Nephron progenitor cell (in vitro differentiated cells): ENCODE measurements around the gene BUB3.

Experiments used
- DNase-seq: peaks from one replicate; pipeline ENCODE4 v3.0.0; 2021
- H3K27ac Mint-ChIP-seq: 2 replicates; pipeline ENCODE4 v1.8.0; 2021; ENCODE audit warnings: mild to moderate bottlenecking, moderate library complexity, mixed read lengths
- H3K27me3 Mint-ChIP-seq: 2 replicates; pipeline ENCODE4 v1.8.0; 2021; ENCODE audit warnings: mild to moderate bottlenecking, low read depth, mixed read lengths; ENCODE audit not compliant: poor library complexity
- H3K36me3 Mint-ChIP-seq: 2 replicates; pipeline ENCODE4 v1.8.0; 2021; ENCODE audit warnings: low read depth, mixed read lengths
- H3K4me1 Mint-ChIP-seq: 2 replicates; pipeline ENCODE4 v1.8.0; 2021; ENCODE audit warnings: mixed read lengths
- H3K4me3 Mint-ChIP-seq: 2 replicates; pipeline ENCODE4 v1.8.0; 2021; ENCODE audit warnings: mild to moderate bottlenecking, moderate library complexity, mixed read lengths
- H3K9me3 Mint-ChIP-seq: 2 replicates; pipeline ENCODE4 v1.8.0; 2021; ENCODE audit warnings: mild to moderate bottlenecking, moderate library complexity, mixed read lengths
- CTCF ChIP-seq: fragments of 200-600 bp; sonication (generic); IDR thresholded peaks from 2 replicates; pipeline ENCODE4 v1.5.0; 2021; ENCODE audit warnings: antibody characterized with exemption

BUB3 gene

GRCh38 chr10:123204127-123204461 is 49.9 kb downstream of the BUB3 start:
- Mint-ChIP-seq H3K9me3 (peaks cover 19% of the 10 kb centered on the region), H3K27me3 (peaks cover 2% of the 10 kb centered on the region), H3K4me3 (no peak overlapping the region), H3K27ac (no peak overlapping the region), H3K4me1 (no peaks in the 10 kb centered on the region), H3K36me3 (peaks cover 19% of the 10 kb centered on the region)
- TF ChIP-seq CTCF = no peak
- no peak for DNase-seq

- H3K4me3 Mint-ChIP-seq = no peak overlapping the region
- no peaks in the 10 kb centered on the region for H3K4me1 Mint-ChIP-seq
- DNase-seq = no peak
- H3K9me3 Mint-ChIP-seq = peaks cover 19% of the 10 kb centered on the region
- H3K36me3 Mint-ChIP-seq = peaks cover 19% of the 10 kb centered on the region
- no peak for TF ChIP-seq CTCF
- no peak overlapping the region for H3K27ac Mint-ChIP-seq
- H3K27me3 Mint-ChIP-seq = peaks cover 2% of the 10 kb centered on the region
These were observed 50.8 kb downstream of the BUB3 start for GRCh38 chr10:123205041-123205440.

- Mint-ChIP-seq H3K9me3 (peaks cover 30% of the 10 kb centered on the region), H3K4me1 (peaks cover 9% of the 10 kb centered on the region), H3K27ac (no peak overlapping the region), H3K27me3 (peaks cover 3% of the 10 kb centered on the region), H3K4me3 (no peak overlapping the region), H3K36me3 (peaks cover 27% of the 10 kb centered on the region)
- no peak for TF ChIP-seq CTCF
- DNase-seq = no peak
These were observed 57.9 kb downstream of the BUB3 start for GRCh38 chr10:123212063-123212462.

- no peak for TF ChIP-seq CTCF
- Mint-ChIP-seq H3K4me3 (no peak overlapping the region), H3K36me3 (peaks cover 30% of the 10 kb centered on the region), H3K27me3 (peaks cover 5% of the 10 kb centered on the region), H3K9me3 (peaks cover 29% of the 10 kb centered on the region), H3K4me1 (peaks cover 9% of the 10 kb centered on the region), H3K27ac (no peak overlapping the region)
- DNase-seq = no peak
These were observed 58.4 kb downstream of the BUB3 start for GRCh38 chr10:123212640-123213039.

- no peak overlapping the region for H3K4me3 Mint-ChIP-seq
- DNase-seq = no peak
- peaks cover 26% of the 10 kb centered on the region for H3K9me3 Mint-ChIP-seq
- H3K27ac Mint-ChIP-seq = no peak overlapping the region
- peaks cover 26% of the 10 kb centered on the region for H3K36me3 Mint-ChIP-seq
- peaks cover 9% of the 10 kb centered on the region for H3K4me1 Mint-ChIP-seq
- peaks cover 5% of the 10 kb centered on the region for H3K27me3 Mint-ChIP-seq
- no peak for TF ChIP-seq CTCF
These were observed 59.0 kb downstream of the BUB3 start for GRCh38 chr10:123213192-123213591.
